ENCODE measurements around the gene SLC25A30.
"Not testable (repeated sequence)": the region's sequence is repeated elsewhere in the genome, so short reads cannot be mapped to it uniquely, and the experiment has no call there.

The SLC25A30 gene

DNA sequence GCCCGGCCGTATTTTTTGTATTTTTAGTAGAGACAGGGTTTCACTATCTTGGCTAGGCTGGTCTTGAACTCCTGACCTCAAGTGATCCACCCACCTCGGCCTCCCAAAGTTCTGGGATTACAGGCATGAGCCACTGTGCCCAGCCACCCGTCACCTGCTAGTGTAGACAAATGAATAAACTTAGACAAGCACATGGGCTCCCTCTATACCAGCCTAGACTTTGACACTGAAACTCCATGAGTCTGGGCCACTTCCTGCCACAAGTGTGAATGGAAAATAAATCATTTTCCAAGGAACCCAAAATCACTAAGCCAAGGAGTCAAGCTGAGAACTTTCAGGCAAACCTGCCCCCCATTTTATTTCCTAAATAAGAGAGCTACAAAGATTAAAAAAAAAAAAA lies 50.2 kb downstream of the SLC25A30 start:
- no peak for DNase-seq

DNA sequence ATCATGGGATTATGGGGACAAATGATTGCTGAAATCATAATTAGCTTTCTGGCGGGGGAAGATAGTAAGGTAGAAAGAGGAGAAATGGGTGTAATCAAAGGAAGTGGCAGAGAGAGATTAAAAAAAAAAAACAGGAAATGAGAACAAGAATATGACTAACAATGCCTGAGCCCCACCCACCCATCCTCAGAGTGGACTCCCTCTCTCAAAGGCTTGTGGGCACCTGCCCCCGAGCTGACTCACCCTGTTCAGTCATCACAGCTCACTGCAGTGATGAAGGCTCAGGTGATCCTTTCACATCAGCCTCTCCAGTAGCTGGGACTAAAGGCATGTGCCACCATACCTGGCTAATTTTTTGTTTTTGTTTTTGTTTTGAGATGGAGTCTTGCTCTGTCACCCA lies 50.8 kb downstream of the SLC25A30 start:
- peak in 4 of 51 donors; percentile 8 to 47 (median 13) for DNase-seq

DNA sequence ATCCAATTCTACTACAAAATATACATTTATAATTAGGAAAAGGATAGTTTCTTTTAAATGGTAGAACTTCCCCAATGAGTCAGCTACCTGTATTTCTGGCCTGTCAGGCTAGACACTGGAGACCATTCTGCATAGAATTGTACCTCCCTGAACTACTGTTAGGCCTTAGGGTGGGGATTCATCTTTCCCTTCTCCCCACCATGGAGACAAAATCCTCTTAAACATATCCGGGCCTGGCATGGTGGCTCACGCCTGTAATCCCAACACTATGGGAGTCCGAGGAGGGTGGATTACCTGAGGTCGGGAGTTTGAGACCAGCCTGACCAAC lies 52.7 kb downstream of the SLC25A30 start:
- DNase-seq, result no peak

DNA sequence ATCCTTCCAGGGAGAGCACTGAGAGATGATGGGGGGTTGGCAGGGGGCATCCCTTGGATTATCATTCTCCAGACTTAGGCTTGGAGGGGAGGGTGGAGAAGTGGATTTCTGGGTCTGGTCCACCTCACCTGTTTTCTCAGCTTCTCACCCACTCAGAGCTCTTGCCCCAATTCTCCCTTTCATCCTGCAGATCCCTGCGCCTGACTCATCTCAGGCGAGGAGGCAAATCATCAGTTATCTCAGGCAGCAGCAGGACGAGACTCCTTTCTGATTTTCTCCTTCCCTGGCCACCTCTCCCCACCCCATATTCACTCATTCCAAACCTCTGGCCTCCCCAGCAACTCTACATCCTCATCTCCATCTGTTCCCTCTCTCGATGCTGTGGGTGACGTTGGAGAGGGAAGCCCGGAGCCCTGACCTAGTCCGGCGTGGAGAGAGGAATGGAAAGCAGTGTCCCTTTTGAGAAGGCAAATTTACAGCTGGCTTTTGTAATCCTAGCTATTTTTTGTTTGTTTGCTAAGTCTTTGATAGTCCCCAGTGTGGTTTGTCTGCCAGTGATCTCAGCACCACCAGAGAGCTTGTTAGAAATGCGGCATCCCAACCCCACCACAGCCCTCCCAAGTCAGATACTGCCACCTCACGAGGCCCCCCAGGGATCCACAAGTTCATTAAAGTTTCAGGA lies 53.2 kb downstream of the SLC25A30 start:
- DNase-seq, result no peak

DNA sequence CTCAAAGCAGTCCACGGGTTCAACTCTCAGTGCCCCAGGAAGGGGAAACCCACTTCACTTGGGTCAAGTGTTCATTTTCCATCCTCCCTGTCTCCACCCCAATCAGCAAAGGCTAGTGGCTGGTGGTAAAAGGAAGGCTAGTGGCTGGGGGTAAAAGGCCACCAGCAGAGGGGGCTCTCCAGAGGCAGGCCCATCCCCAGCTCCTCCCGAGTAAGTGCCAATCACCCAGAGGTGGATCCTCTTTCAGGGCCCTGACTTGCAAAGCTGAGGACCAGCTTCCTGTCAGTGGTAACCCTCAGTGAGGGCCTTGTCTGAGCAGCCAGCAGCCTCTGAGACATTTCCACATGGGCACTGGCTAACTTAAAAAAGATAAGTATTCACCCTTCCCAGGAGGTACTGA lies 55.2 kb downstream of the SLC25A30 start:
- DNase-seq, result no peak

DNA sequence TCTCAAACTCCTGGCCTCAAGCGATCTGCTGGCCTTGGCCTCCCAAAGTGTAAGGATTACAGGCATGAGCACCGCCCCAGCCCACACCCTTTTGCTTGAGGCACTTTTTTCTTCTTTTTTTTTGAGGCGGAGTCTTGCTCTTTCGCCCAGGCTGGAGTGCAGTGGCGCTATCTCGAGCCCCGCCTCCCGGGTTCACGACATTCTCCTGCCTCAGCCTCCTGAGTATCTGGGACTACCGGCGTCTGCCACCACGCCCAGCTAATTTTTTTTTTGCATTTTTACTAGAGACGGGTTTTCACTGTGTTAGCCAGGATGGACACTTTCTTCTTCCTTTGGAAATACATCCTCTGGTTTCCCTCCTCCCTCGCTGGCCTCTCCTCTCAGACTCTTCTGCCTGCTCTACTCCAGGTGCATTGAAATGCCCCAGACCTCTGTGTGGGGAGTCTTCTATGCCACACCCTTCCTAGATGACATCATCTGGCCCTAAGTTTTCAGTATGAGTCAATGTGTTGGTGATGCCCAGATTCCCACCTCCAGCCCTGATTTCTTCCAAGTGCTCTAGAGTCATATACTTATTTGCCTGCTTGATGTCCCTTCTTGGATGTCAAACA lies 56.5 kb downstream of the SLC25A30 start:
- DNase-seq, result no peak

DNA sequence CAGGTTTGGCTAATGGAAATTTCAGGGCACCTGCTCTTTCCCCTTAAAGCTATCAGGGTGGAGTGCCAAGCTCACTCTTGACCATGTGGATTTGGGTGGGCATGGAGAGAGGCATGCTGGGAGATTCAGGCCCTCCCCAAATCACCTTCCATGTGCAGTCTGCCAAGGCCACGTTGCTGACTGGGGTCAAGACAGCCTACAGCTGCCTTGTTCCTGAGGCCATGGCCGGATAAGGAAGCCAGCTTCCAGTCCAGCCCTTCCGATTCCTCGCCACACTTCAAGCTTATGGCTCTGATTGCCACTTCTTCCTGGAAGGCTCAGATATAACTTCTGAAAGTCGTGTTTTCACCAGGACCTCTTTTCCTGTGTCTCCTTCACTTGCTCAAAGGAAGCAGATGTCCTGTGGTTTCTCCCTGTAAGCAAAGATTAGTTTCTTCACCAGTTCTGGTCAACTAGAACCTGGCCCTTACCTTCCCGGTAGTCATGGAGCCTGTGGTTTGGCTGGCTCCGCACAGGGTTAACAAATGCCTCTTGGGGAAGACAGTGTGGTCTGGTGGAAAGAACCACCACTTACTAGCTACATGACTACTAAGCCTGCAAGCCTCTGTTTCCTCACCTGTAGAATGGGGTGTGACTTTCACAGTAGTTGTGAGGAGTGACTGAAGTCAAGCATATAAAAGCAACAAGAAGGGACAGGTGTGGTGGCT lies 61.1 kb downstream of the SLC25A30 start:
- no peak for DNase-seq

DNA sequence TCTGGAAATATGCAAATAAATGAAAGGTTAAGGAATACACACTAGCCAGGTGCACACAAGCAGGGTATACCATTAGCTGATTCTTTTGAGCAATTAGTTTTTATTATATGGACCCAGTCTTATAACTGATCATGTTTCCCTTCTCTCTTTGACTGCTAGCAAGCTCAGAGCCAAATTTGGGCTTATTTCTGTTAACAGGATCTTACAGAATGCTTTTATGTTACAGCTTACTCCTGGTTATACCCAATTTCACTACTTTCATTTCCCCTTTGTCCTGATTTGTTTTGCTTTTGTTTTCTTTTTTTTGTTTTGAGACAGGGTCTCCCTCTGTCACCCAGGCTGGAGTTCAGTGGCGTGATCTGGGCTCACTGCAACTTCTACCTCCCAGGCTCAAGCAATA lies 64.3 kb downstream of the SLC25A30 start:
- no peak for DNase-seq

DNA sequence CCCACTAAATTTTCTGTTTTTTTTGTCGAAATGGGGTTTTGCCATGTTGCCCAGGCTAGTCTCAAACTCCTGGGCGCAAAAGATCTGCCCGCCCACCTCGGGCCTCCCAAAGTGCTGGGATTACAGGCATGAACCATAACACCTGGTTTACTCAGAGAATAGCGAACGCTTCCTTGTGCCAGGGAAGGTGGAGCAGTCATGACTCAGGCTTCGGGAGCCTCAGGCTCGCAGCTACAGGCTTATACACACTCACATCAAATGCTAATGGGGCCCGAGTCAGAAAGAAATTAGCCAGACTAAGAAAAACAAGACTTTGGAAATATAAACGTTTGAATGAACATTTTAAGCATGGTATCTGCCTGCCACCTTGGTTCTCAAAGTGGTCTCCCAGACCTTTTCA lies 66.1 kb downstream of the SLC25A30 start:
- no peak for DNase-seq

DNA sequence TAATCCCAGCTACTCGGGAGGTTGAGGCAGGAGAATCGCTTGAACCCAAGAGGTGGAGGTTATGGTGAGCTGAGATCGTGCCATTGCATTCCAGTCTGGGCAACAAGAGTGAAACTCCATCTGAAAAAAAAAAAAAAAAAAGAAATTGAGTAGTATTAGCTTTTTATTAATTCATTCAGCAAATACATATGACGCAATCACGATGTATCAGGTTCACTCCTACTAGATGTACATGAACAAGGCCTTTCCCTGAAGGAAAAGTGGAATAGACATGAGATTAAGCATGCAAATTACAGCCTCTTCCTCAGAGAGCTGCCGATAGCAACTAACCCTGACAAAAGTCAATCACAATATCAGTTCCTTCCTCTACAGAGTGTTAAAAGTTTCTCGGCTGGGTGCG lies 68.0 kb downstream of the SLC25A30 start:
- no peak for DNase-seq

DNA sequence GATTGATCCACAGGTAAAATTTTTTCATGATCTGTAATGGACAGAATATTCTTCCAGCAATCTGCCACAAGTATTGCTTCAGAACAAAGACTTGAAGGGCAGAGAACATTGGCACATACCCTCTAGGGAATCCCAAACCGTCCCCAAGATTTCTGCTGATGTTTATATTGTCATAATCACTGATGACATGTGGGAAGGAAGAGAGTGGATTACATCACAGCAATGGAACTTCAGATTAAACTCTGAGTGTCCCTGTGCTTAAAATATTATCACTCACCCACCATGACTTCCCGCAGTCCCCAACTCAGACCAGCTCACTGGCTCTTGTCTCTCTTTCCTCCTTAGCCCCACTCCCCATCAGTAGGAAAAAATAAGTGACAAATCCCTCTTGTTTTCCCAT lies 68.7 kb downstream of the SLC25A30 start:
- no peak for DNase-seq

DNA sequence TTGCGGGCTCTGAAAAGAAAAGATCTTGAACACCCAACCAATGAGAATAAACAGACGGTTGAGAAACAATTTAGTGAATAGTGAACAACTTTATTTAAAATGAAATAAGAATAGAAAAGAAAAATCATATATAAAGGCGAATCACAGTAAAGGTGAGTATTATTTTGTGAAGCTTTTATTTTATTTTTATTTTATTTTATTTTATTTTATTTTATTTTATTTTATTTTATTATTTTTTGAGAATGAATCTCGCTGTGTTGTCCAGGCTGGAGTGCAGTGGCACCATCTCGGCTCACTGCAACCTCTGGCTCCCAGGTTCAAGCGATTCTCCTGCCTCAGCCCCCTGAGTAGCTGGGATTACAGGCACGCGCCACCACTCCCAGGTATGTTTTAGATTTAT lies 74.1 kb downstream of the SLC25A30 start:
- not testable (repeated sequence) for DNase-seq
